SH-SY5Y (cell line): ENCODE data around the gene TSR3.

Source experiments
- GATA2 ChIP-seq: IDR thresholded peaks from 2 replicates; pipeline ENCODE4 v1.6.1; 2011; ENCODE audit warnings: mild to moderate bottlenecking, low read depth, low read length
- GATA3 ChIP-seq: IDR thresholded peaks from 2 replicates; pipeline ENCODE4 v1.6.1; 2011; ENCODE audit warnings: low read depth, mild to moderate bottlenecking, low read length, moderate library complexity

The TSR3 gene

GRCh38 chr16:1351582-1352362, at the start of gene TSR3, which contains the start of gene GNPTG:
Gene TSR3, minus strand, starts transcription at chr16:1351878. Its CDS starts 74 bp downstream, at chr16:1351804.
Gene GNPTG, plus strand, starts transcription at chr16:1351931. Its CDS starts 35 bp downstream, at chr16:1351966.
- TF ChIP-seq GATA2 (no peak), GATA3 (no peak)

GRCh38 chr16:1401061-1401757, 49.5 kb upstream of the TSR3 start:
- TF ChIP-seq GATA3 (no peak), GATA2 (no peak)

- no peak for TF ChIP-seq GATA3
- TF ChIP-seq GATA2, result no peak
Measured at GRCh38 chr16:1398826-1399581, 47.3 kb upstream of the TSR3 start.

- TF ChIP-seq GATA2 (no peak), GATA3 (no peak)
Measured at GRCh38 chr16:1398351-1398750, 46.7 kb upstream of the TSR3 start.

- TF ChIP-seq GATA3 (no peak), GATA2 (no peak)
Measured at GRCh38 chr16:1397779-1398178, 46.1 kb upstream of the TSR3 start.

- TF ChIP-seq GATA2, result no peak
- no peak for TF ChIP-seq GATA3
Measured at GRCh38 chr16:1395444-1396031, 43.9 kb upstream of the TSR3 start.

- TF ChIP-seq GATA3, result no peak
- TF ChIP-seq GATA2, result no peak
Measured at GRCh38 chr16:1394367-1394951, 42.8 kb upstream of the TSR3 start.

- TF ChIP-seq GATA2 (no peak), GATA3 (no peak)
Measured at GRCh38 chr16:1393613-1394176, 42.0 kb upstream of the TSR3 start.

GRCh38 chr16:1392826-1393225, 41.1 kb upstream of the TSR3 start:
- no peak for TF ChIP-seq GATA3
- no peak for TF ChIP-seq GATA2

GRCh38 chr16:1390239-1390779, 38.6 kb upstream of the TSR3 start:
- no peak for TF ChIP-seq GATA2

- TF ChIP-seq GATA2 (no peak), GATA3 (no peak)
Measured at GRCh38 chr16:1389762-1390161, 38.1 kb upstream of the TSR3 start.

GRCh38 chr16:1387331-1387730, 35.7 kb upstream of the TSR3 start:
- TF ChIP-seq GATA3 (no peak), GATA2 (no peak)

GRCh38 chr16:1385232-1385631, 33.6 kb upstream of the TSR3 start:
- TF ChIP-seq GATA2 (no peak), GATA3 (no peak)

GRCh38 chr16:1383556-1383955, 31.9 kb upstream of the TSR3 start:
- TF ChIP-seq GATA2 (no peak), GATA3 (no peak)
